Subcutaneous adipose tissue (tissue), 4 donors: ENCODE data around the gene TSSC4. TPM values are rescaled to one million over a fixed set of nuclear protein-coding genes. Genes with fewer than 3 reads are reported as not detected.

ENCODE experiments used
- CTCF ChIP-seq: fragments of 450-650 bp; IDR thresholded peaks from one replicate; pipeline ENCODE4 v1.5.1; 2016; ENCODE audit warnings: low read depth, mild to moderate bottlenecking, control low read depth, antibody characterized with exemption, moderate library complexity
- total RNA-seq, 4 donors: library from RNA; depleted of rRNA; stranded (reverse); fragments of >200 nt; gene quantifications; one replicate each; pipeline ENCODE4 v1.1.0, GENCODE V29; 2016

The TSSC4 gene
- total RNA-seq, 4 donors from 2014 or later, result 19.5 to 36.0 (median 27.8) TPM

- TF ChIP-seq CTCF, result no peak
Measured at GRCh38 chr11:2401436-2401984, 960 bp downstream of the TSSC4 start.

- no peak for TF ChIP-seq CTCF
Measured at GRCh38 chr11:2402106-2402505, 1.6 kb downstream of the TSSC4 start.

- TF ChIP-seq CTCF, result no peak
Measured at GRCh38 chr11:2402890-2403645, 2.5 kb downstream of the TSSC4 start.

- no peak for TF ChIP-seq CTCF
Measured at GRCh38 chr11:2404735-2405196, 4.2 kb downstream of the TSSC4 start.

- no peak for TF ChIP-seq CTCF
Measured at GRCh38 chr11:2406451-2406850, 5.9 kb downstream of the TSSC4 start.

- no peak for TF ChIP-seq CTCF
Measured at GRCh38 chr11:2406878-2407410, 6.4 kb downstream of the TSSC4 start.

- TF ChIP-seq CTCF, result no peak
Measured at GRCh38 chr11:2408671-2409070, 8.1 kb downstream of the TSSC4 start.
